GM12878 (cell line): Measurements from ENCODE around the gene SPATA18. TPM values are rescaled to one million over a fixed set of nuclear protein-coding genes. Genes with fewer than 3 reads are reported as not detected.

ENCODE experiments used
- polyA plus RNA-seq, 11 experiments: library from polyadenylated mRNA; depleted of rRNA in 4 of 11; unstranded in 6 of 11; stranded (reverse) in 5 of 11; fragments of >200 nt; fragmentation: Nextera tagmentation in 4 of 11; fragmentation: Illumina TruSeq in 1 of 11; extraction: Ambion mirVana in 4 of 11; extraction: Trizol in 1 of 11; gene quantifications; 1 replicate in 1 of 11; 2 replicates in 10 of 11; pipeline versions ENCODE4 v1.2.1 to v1.2.3, GENCODE V29; 2011 to 2016; ENCODE audit warnings: inconsistent platforms in 2 of 11, missing spikeins in 2 of 11, low read depth in 1 of 11
- total RNA-seq, 4 experiments: library from RNA; depleted of rRNA in 3 of 4; stranded (reverse); fragments of >200 nt in 3 of 4; fragmentation: Illumina TruSeq in 1 of 4; extraction: Trizol in 1 of 4; gene quantifications; 2 replicates each; pipeline versions ENCODE4 v1.2.1 to v1.2.3, GENCODE V29; 2013 to 2021

SPATA18 gene
- total and polyA plus RNA-seq, 10 of the 15 experiments (the other 5 are each of a cell fraction or from before 2014, with no cell fraction given), result 0.39 to 4.5 (median 1.9) TPM

Other genes starting within 250 kb of the SPATA18 start
- gene DCUN1D4, start 208.2 kb upstream of the SPATA18 start, total RNA-seq (2014; rRNA removed), result 8.9 and 11.7 TPM in 2 replicates
- 15.7 and 16.0 TPM in 2 replicates for gene DCUN1D4, start 208.2 kb upstream of the SPATA18 start, total RNA-seq (2014; rRNA removed; fragmentation: Illumina TruSeq; extraction: Trizol)
- gene DCUN1D4, start 208.2 kb upstream of the SPATA18 start, total RNA-seq (2021), result 20.8 and 22.1 TPM in 2 replicates
- gene DCUN1D4, start 208.2 kb upstream of the SPATA18 start, polyA plus RNA-seq (2011; rRNA removed), result 62.6 and 82.7 TPM in 2 replicates
- gene DCUN1D4, start 208.2 kb upstream of the SPATA18 start, polyA plus RNA-seq (2014; fragmentation: Illumina TruSeq; extraction: Trizol), result 16.7 and 16.8 TPM in 2 replicates
- 10 to 100 TPM in 1 of 2 experiments, 1 to 10 TPM in 1; 7.1 to 12.0 TPM for gene DCUN1D4, start 208.2 kb upstream of the SPATA18 start, polyA plus RNA-seq (2014; fragmentation: Nextera tagmentation; extraction: Ambion mirVana)
- 16.9 and 18.4 TPM in 2 replicates for gene DCUN1D4, start 208.2 kb upstream of the SPATA18 start, polyA plus RNA-seq (2014; rRNA removed)
- 10 to 100 TPM; 19.2 to 20.6 TPM for gene DCUN1D4, start 208.2 kb upstream of the SPATA18 start, polyA plus RNA-seq (2016; fragmentation: Nextera tagmentation; extraction: Ambion mirVana)
- 0.11 and 0.17 TPM in 2 replicates for gene LRRC66, start 30.9 kb upstream of the SPATA18 start, total RNA-seq (2014; rRNA removed)
- 0.18 TPM in 2 replicates for gene LRRC66, start 30.9 kb upstream of the SPATA18 start, total RNA-seq (2014; rRNA removed; fragmentation: Illumina TruSeq; extraction: Trizol)
- gene LRRC66, start 30.9 kb upstream of the SPATA18 start, total RNA-seq (2021), result 0.11 and 0.13 TPM in 2 replicates
- 0.05 and 0.09 TPM in 2 replicates for gene LRRC66, start 30.9 kb upstream of the SPATA18 start, polyA plus RNA-seq (2011; rRNA removed)
- 0.09 and 0.11 TPM in 2 replicates for gene LRRC66, start 30.9 kb upstream of the SPATA18 start, polyA plus RNA-seq (2014; fragmentation: Illumina TruSeq; extraction: Trizol)
- gene LRRC66, start 30.9 kb upstream of the SPATA18 start, polyA plus RNA-seq (2014; fragmentation: Nextera tagmentation; extraction: Ambion mirVana), result under 1 TPM; 0.02 TPM
- gene LRRC66, start 30.9 kb upstream of the SPATA18 start, polyA plus RNA-seq (2014; rRNA removed), result 0.09 and 0.13 TPM in 2 replicates
- gene LRRC66, start 30.9 kb upstream of the SPATA18 start, polyA plus RNA-seq (2016; fragmentation: Nextera tagmentation; extraction: Ambion mirVana), result not detected
- gene SGCB, start 13.0 kb upstream of the SPATA18 start, total RNA-seq (2014; rRNA removed), result 4.7 and 5.5 TPM in 2 replicates
- 4.9 and 5.1 TPM in 2 replicates for gene SGCB, start 13.0 kb upstream of the SPATA18 start, total RNA-seq (2014; rRNA removed; fragmentation: Illumina TruSeq; extraction: Trizol)
- gene SGCB, start 13.0 kb upstream of the SPATA18 start, total RNA-seq (2021), result 7.7 and 8.8 TPM in 2 replicates
- 5.1 and 6.6 TPM in 2 replicates for gene SGCB, start 13.0 kb upstream of the SPATA18 start, polyA plus RNA-seq (2011; rRNA removed)
- 8.9 and 14.6 TPM in 2 replicates for gene SGCB, start 13.0 kb upstream of the SPATA18 start, polyA plus RNA-seq (2014; fragmentation: Illumina TruSeq; extraction: Trizol)
- 1 to 10 TPM; 7.1 to 8.1 TPM for gene SGCB, start 13.0 kb upstream of the SPATA18 start, polyA plus RNA-seq (2014; fragmentation: Nextera tagmentation; extraction: Ambion mirVana)
- 5.0 and 5.5 TPM in 2 replicates for gene SGCB, start 13.0 kb upstream of the SPATA18 start, polyA plus RNA-seq (2014; rRNA removed)
- gene SGCB, start 13.0 kb upstream of the SPATA18 start, polyA plus RNA-seq (2016; fragmentation: Nextera tagmentation; extraction: Ambion mirVana), result 10 to 100 TPM; 12.5 to 13.2 TPM